SH-SY5Y (cell line): ENCODE measurements around the gene KRT2.

Experiments
- GATA2 ChIP-seq: IDR thresholded peaks from 2 replicates; pipeline ENCODE4 v1.6.1; 2011; ENCODE audit warnings: mild to moderate bottlenecking, low read depth, low read length
- GATA3 ChIP-seq: IDR thresholded peaks from 2 replicates; pipeline ENCODE4 v1.6.1; 2011; ENCODE audit warnings: low read depth, mild to moderate bottlenecking, low read length, moderate library complexity

DNA sequence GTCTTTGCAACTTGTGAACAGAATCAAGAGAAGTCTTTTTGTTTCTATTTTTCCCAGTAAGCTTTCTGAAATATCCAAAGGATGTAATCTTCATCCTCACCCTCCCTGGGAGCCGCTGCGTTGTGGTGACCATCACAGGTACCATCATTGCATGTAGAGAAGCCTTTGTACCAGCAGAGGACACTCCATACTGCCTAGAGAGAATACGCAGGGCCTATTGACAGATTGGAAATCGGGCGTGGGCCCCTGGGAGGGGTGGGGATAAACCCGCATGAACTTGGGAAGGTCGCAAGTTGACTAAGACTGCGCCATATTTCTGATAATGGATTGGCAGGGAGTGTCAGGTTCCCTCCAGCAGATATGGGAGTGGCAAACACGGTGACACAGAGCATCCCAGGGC, 15.5 kb upstream of the KRT2 start:
- TF ChIP-seq GATA2 (no peak), GATA3 (no peak)
